ENCODE data around the gene ADAMTS8.

- TF ChIP-seq, protein P1, sequence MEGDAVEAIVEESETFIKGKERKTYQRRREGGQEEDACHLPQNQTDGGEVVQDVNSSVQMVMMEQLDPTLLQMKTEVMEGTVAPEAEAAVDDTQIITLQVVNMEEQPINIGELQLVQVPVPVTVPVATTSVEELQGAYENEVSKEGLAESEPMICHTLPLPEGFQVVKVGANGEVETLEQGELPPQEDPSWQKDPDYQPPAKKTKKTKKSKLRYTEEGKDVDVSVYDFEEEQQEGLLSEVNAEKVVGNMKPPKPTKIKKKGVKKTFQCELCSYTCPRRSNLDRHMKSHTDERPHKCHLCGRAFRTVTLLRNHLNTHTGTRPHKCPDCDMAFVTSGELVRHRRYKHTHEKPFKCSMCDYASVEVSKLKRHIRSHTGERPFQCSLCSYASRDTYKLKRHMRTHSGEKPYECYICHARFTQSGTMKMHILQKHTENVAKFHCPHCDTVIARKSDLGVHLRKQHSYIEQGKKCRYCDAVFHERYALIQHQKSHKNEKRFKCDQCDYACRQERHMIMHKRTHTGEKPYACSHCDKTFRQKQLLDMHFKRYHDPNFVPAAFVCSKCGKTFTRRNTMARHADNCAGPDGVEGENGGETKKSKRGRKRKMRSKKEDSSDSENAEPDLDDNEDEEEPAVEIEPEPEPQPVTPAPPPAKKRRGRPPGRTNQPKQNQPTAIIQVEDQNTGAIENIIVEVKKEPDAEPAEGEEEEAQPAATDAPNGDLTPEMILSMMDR (IDR thresholded peaks at IDR 0.05), result no peak
- no peak for TF ChIP-seq POLR2A (IDR thresholded peaks at IDR 0.05)
These were observed 17.4 kb upstream of the ADAMTS8 start for GRCh38 chr11:130445788-130446187.

Measured in right lobe of liver (tissue), 4 donors.